ENCODE results near the gene IMP3. TPM values are rescaled to one million over a fixed set of nuclear protein-coding genes. Genes with fewer than 3 reads are reported as not detected.

Gene IMP3
- total RNA-seq, 1 experiment from 2014 or later: 84.5 TPM

DNA sequence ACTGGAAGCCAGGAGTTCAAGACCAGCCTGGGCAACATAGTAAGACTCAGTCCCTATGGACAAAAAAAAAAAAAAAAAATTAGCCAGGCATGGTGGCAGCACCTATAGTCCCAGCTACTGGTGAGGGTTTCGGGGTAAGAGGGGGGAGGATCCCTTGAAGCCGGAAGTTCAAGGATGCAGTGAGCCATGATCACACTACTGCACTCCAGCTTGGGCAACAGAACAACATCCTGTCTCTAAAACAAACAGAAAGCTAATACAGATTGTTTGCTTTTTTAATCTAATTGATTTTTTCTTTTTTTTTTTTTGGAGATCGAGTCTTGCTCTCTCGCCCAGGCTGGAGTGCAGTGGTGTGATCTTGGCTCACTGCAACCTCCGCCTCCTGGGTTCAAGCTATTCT, 1.6 kb upstream of the IMP3 start:
- intact Hi-C loops (cut with micrococcal nuclease; ENCODE audit: unreplicated experiment): loop anchor here (1.0 to 5.0 kb wide), 2 partner anchors 189 to 273 kb away; partner anchors contain the start of genes MAN2C1 and SIN3A
- BruUV-seq (replicated peaks): no TSS peak
- TF ChIP-seq EZH2 (IDR thresholded peaks at IDR 0.05; ENCODE audit: borderline replicate concordance, low read depth, low read length, poor library complexity, severe bottlenecking): no peak
- TF ChIP-seq, protein P1, sequence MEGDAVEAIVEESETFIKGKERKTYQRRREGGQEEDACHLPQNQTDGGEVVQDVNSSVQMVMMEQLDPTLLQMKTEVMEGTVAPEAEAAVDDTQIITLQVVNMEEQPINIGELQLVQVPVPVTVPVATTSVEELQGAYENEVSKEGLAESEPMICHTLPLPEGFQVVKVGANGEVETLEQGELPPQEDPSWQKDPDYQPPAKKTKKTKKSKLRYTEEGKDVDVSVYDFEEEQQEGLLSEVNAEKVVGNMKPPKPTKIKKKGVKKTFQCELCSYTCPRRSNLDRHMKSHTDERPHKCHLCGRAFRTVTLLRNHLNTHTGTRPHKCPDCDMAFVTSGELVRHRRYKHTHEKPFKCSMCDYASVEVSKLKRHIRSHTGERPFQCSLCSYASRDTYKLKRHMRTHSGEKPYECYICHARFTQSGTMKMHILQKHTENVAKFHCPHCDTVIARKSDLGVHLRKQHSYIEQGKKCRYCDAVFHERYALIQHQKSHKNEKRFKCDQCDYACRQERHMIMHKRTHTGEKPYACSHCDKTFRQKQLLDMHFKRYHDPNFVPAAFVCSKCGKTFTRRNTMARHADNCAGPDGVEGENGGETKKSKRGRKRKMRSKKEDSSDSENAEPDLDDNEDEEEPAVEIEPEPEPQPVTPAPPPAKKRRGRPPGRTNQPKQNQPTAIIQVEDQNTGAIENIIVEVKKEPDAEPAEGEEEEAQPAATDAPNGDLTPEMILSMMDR (conservative IDR thresholded peaks at IDR 0.05; ENCODE audit: low read depth, low read length): no peak
- ChIA-PET POLR2A (ENCODE audit: low non-redundant PET) (no interaction called here), CTCF (interaction anchor here (0.7 to 2.8 kb wide), 2 partner anchors 107 to 274 kb away, joined by 4 to 13 read pairs; partner anchors contain the start of gene MAN2C1)
- Histone ChIP-seq H3K27me3 (replicated peaks; ENCODE audit: insufficient read depth, low read depth, low read length, poor library complexity) (no peaks in the 10 kb centered on the region), H3K27ac (ENCODE audit: low read depth, low read length, poor library complexity, severe bottlenecking) (no peak overlapping the region), H3K4me3 (ENCODE audit: low read depth, low read length, poor library complexity, severe bottlenecking) (no peak overlapping the region), H3K4me1 (ENCODE audit: insufficient read depth, low read length, poor library complexity, severe bottlenecking) (peaks cover 16% of the 10 kb centered on the region), H3K9me3 (ENCODE audit: low read depth, low read length, poor library complexity, severe bottlenecking) (no peaks in the 10 kb centered on the region), H3K36me3 (ENCODE audit: insufficient read depth, low read length, poor library complexity, severe bottlenecking) (peaks cover 9% of the 10 kb centered on the region)
- no peak for DNase-seq (ENCODE audit: low spot score)

DNA sequence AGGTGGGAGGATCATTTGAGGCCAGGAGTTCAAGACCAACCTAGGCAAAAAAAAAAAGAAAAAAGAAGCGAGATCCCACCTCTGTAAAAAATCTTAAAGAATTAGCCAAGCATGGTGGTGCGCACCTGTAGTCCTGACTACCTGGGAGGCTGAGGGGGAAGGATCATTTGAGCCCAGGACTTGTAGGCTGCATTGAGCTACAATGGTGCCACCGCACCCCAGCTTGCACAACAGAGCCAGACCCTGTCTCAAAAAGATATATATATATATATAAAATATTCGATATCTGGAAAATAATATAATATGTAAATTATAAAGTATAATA, 1.1 kb upstream of the IMP3 start:
- CTCF ChIA-PET: interaction anchor here (0.7 to 2.8 kb wide), 3 partner anchors 9 to 273 kb away, joined by 3 to 13 read pairs (median 4); partner anchors contain the start of gene MAN2C1
- H3K4me1 ChIP-seq (ENCODE audit: insufficient read depth, low read length, poor library complexity, severe bottlenecking): peaks cover 15% of the 10 kb centered on the region
- POLR2A ChIA-PET (ENCODE audit: low non-redundant PET): interaction anchor here (0.7 kb wide), 1 partner anchor 26 kb away, joined by 4 read pairs; no protein-coding TSS in a partner anchor
- peaks cover 9% of the 10 kb centered on the region for H3K36me3 ChIP-seq (ENCODE audit: insufficient read depth, low read length, poor library complexity, severe bottlenecking)
- peak overlapping the region; percentile 75 for H3K4me3 ChIP-seq (ENCODE audit: low read depth, low read length, poor library complexity, severe bottlenecking)
- DNase-seq (ENCODE audit: low spot score): no peak
- no peaks in the 10 kb centered on the region for H3K9me3 ChIP-seq (ENCODE audit: low read depth, low read length, poor library complexity, severe bottlenecking)
- H3K27me3 ChIP-seq (replicated peaks; ENCODE audit: insufficient read depth, low read depth, low read length, poor library complexity): no peaks in the 10 kb centered on the region
- no TSS peak for BruUV-seq (replicated peaks)
- TF ChIP-seq EZH2 (IDR thresholded peaks at IDR 0.05; ENCODE audit: borderline replicate concordance, low read depth, low read length, poor library complexity, severe bottlenecking): no peak
- TF ChIP-seq, protein P1 (conservative IDR thresholded peaks at IDR 0.05; ENCODE audit: low read depth, low read length): no peak
- intact Hi-C loops (cut with micrococcal nuclease; ENCODE audit: unreplicated experiment): loop anchor here (1.0 to 5.0 kb wide), 2 partner anchors 189 to 273 kb away; partner anchors contain the start of genes MAN2C1 and SIN3A
- peak overlapping the region; percentile 88 for H3K27ac ChIP-seq (ENCODE audit: low read depth, low read length, poor library complexity, severe bottlenecking)

DNA sequence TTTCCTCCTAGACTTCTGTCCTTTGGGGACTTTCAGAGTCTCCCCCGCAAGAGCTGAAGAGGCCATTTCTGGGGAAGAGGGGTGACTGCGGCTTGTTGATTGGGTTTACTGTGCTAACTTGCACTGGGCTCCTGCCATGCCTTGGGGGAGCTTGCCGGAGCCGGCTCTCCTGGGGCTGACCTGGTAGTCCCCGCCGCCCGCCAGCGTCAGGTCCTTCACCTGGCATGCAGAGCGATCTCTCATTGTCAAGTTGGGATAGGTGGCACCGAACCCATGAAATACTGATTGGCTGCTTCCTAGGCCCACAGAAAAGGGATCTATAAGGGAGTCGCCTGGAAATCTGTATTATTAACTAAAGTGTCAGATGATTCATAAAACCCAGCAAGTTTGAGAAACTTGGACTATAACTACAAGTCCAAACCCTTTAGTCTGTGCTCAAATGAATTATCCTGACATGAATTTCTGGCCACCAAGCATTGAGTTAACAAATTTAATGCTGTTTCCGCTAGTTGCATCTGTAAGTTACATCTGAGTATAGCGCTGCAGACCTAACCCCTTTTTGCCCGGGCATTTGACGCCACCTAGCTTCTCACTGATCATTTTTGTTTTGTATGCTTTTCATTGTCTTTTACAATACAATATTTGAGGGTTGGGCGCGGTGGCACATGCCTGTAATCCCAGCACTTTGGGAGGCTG, 607 bp upstream of the IMP3 start:
- CTCF ChIA-PET: interaction anchor here (0.7 to 2.8 kb wide), 4 partner anchors 9 to 273 kb away, joined by 3 to 13 read pairs (median 4); partner anchors contain the start of gene MAN2C1
- peaks cover 15% of the 10 kb centered on the region for H3K4me1 ChIP-seq (ENCODE audit: insufficient read depth, low read length, poor library complexity, severe bottlenecking)
- POLR2A ChIA-PET (ENCODE audit: low non-redundant PET): interaction anchor here (0.5 to 0.7 kb wide), 2 partner anchors 27 to 189 kb away, joined by 4 to 11 read pairs; partner anchors contain the start of gene SIN3A
- TSS peak; percentile 92 for BruUV-seq (replicated peaks)
- peaks cover 9% of the 10 kb centered on the region for H3K36me3 ChIP-seq (ENCODE audit: insufficient read depth, low read length, poor library complexity, severe bottlenecking)
- no peak for TF ChIP-seq EZH2 (IDR thresholded peaks at IDR 0.05; ENCODE audit: borderline replicate concordance, low read depth, low read length, poor library complexity, severe bottlenecking)
- TF ChIP-seq, protein P1 (conservative IDR thresholded peaks at IDR 0.05; ENCODE audit: low read depth, low read length): peak; percentile 62
- no peaks in the 10 kb centered on the region for H3K9me3 ChIP-seq (ENCODE audit: low read depth, low read length, poor library complexity, severe bottlenecking)
- peak overlapping the region; percentile 75 for H3K4me3 ChIP-seq (ENCODE audit: low read depth, low read length, poor library complexity, severe bottlenecking)
- intact Hi-C loops (cut with micrococcal nuclease; ENCODE audit: unreplicated experiment): loop anchor here (1.0 to 5.0 kb wide), 2 partner anchors 188 to 272 kb away; partner anchors contain the start of genes MAN2C1 and SIN3A
- peak; percentile 85 for DNase-seq (ENCODE audit: low spot score)
- peak overlapping the region; percentile 88 for H3K27ac ChIP-seq (ENCODE audit: low read depth, low read length, poor library complexity, severe bottlenecking)
- H3K27me3 ChIP-seq (replicated peaks; ENCODE audit: insufficient read depth, low read depth, low read length, poor library complexity): no peaks in the 10 kb centered on the region
